G401 (cell line): ENCODE results near the gene CDH16. TPM values are rescaled to one million over a fixed set of nuclear protein-coding genes. Genes with fewer than 3 reads are reported as not detected.
A peak's percentile ranks its signal among the peaks of the same experiment; 100 is the strongest.
"Not testable (repeated sequence)": the region's sequence is repeated elsewhere in the genome, so short reads cannot be mapped to it uniquely, and the experiment has no call there.

Source experiments
- DNase-seq: peaks from one replicate; pipeline ENCODE4 v3.0.0-alpha.2; 2015; ENCODE audit warnings: low spot score
- in situ Hi-C: cut with HindIII; loops from 2 replicates; pipeline ENCODE4 v1.10.0; 2016; ENCODE audit warnings: low sequenced_read_pairs, mixed read lengths
- total RNA-seq: library from RNA; depleted of rRNA; stranded (reverse); fragments of >200 nt; shearing (Covaris generic); gene quantifications from 2 replicates; pipeline ENCODE4 v1.2.3, GENCODE V29; 2014

The CDH16 gene
- total RNA-seq, 1 experiment from 2014 or later, result not detected

DNA sequence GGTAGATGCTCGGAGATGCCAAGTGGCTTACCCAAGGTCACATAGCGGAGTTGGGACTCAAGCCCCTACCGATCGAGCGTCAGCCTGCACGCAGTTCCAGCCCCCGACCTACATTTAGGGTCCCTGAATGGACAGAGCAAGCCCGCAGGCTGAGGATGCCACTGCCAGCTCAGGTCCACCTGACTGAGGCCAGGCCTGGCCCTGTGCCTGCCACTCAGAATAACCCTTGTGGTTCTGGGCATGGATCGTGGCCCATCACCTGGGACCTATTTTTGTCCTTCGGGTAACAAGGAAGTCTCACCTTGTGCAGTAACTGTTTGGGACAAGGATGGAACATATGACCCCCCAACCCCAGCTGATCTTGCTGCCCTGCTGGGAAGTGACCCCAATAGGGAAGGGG lies 17.1 kb downstream of the CDH16 start:
- in situ Hi-C loops, result no loop called here

DNA sequence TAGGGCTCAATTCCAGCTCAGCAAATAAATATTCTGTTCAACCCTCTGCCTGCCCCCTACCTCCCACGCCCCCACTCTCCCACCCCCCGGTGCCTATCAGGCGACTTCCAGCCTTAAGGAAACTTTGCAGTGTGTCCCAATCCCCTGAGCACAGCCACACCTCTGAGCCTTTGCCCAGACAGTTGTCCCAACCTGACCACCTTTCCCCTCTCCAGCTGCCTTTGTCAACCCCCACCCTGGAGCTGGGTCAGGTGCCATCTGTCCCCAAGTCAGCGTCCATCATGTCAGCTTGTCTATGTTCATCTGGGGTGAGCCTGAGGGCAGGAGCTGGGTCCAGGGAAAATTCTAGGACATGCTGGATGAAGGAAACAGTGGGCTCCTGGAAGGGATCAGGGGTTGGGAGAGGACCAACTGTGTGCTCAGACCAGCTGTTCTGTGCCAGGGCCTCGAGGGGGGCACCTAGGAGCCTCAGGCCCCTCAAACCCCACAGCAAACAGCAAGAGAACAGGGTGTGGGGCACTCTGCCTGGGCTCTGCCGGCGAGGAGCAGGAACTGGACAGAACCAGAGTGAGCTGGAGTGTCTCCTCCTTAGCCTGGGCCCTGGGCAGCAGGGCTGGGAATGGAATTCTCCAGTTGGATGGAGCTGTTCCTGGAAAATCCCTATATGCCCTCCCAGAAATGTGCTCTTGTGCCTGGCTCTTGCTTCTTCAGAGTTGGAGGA lies 17.8 kb downstream of the CDH16 start:
- in situ Hi-C loops, result no loop called here

More for the DNA sequence above, 17.1 kb downstream of the CDH16 start:
- DNase-seq, result peak; percentile 89

GRCh38 chr16:66899945-66900710 lies 18.6 kb downstream of the CDH16 start:
- DNase-seq, result peak; percentile 30
- in situ Hi-C loops, result no loop called here

More for the DNA sequence above, 17.8 kb downstream of the CDH16 start:
- peak; percentile 83 for DNase-seq

DNA sequence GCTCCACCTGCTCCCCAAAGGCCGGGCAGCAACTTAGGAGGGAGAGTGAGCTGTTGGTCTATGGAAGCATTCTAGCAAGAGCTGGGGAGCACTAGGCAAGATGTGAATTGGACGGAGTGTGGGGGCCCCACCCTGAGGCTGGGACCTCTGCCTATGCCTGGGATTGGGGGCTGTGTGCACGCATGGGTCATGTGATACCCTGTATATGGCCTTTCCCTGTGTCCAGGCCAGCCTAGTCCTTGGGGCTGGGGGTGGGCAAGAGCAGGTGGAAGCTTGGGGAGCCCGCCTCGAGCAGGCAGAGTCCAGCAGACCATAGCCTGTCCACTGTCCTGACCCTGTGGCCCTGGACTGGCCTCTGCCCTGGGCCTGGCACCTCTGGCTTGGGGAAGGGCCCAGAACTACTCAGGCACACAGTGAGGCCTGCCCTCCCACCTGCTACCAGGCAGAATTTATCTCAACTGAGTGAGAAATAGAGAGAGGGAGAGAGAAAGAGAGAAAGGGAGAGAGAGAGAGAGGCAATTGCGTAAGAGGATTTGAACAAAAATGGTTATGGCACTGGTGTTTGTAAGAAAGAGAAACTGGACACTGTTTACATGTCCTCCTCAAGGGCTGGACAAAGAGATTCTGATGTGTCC lies 19.3 kb downstream of the CDH16 start:
- no peak for DNase-seq
- in situ Hi-C loops, result no loop called here

GRCh38 chr16:66898933-66899309 lies 19.8 kb downstream of the CDH16 start:
- in situ Hi-C loops, result no loop called here

GRCh38 chr16:66898207-66898606 lies 20.5 kb downstream of the CDH16 start:
- in situ Hi-C loops, result no loop called here
- DNase-seq, result no peak

More at GRCh38 chr16:66898933-66899309, 19.8 kb downstream of the CDH16 start:
- no peak for DNase-seq

- DNase-seq, in situ Hi-C loops: not testable (repeated sequence)
Observed at GRCh38 chr16:66896682-66897081, 22.0 kb downstream of the CDH16 start.

DNA sequence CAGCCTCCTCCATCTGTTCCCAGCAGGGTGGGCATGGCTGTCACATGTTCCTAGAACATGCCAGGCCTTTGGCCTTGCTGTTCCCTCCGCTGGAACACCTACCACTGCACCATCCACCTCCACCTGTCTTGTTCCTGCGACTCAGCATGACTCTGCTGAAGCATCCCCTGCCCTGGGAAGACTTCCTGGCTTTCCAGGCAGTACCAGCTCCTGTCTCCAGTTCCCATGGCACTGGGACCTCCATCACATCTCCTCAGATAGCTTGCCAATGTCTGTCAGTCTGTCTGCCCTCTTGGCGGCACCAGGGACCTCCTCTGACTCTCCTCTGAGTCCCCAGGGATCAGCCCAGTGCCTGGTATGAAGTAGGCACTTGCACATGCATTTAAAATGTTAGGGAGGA lies 22.7 kb downstream of the CDH16 start:
- DNase-seq, result no peak
- in situ Hi-C loops, result no loop called here

- in situ Hi-C loops, result no loop called here
Observed at GRCh38 chr16:66895689-66895979, 23.1 kb downstream of the CDH16 start.

DNA sequence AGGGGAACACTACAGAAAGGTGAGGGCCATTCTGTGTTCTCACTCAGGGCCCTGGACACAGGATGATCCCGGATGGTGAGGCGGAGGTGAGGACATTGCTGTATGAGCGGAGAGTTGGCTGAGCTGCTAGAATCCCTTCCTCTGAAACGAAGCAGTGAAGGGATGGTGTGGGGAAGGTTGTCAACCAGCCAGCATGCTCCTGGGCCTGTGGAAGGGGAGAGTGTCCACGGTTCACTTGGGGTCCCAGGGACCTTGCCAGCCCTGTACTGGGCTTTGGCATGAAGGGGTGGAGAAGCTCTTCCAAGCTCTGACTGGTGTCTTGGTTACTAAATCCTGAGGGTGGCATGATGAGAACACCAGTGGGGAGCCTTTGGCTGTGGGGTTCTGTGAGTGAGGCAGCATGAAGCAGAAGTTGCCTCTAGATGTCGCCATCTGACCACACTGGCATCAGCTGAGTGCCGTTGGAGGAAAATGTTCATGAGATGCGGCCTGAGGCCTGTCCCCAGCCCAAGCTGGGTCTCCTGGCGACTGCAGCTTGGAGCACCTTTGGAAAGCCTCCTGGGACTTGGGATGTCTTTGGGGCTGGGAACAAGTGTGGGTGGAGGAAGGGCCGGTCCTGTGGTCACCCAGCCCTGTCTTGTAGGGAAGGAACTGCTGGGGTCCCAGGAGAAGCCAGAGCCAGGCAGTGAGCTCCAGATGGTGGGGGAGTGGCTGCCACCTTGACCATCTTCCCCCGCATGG lies 23.6 kb downstream of the CDH16 start:
- in situ Hi-C loops, result no loop called here
- peak; percentile 93 for DNase-seq

More at GRCh38 chr16:66895689-66895979, 23.1 kb downstream of the CDH16 start:
- DNase-seq, result no peak

GRCh38 chr16:66894055-66894454 lies 24.6 kb downstream of the CDH16 start:
- no peak for DNase-seq
- in situ Hi-C loops, result no loop called here

GRCh38 chr16:66891797-66892196 lies 26.9 kb downstream of the CDH16 start:
- DNase-seq, result no peak
- in situ Hi-C loops, result no loop called here

DNA sequence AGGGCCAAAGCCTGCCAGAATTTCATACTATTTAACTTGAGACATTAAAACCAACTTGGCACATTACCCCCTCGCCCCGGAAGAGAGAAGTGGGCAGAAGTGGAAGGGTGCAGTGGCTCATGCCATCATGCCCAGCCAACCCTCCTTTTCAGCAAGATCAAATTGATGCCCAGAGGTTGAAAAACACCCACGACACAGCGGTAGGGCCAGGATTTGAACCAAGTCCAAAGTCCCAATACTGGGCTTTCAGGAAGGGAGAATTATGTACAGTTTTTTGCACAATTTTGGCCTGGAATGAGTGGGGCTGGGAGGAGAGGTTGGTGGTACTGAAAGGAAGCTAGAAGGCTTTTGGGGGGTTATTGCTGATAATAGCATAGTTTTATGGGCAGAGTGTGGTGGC lies 27.3 kb downstream of the CDH16 start:
- in situ Hi-C loops, result no loop called here
- no peak for DNase-seq

GRCh38 chr16:66890799-66891198 lies 27.9 kb downstream of the CDH16 start:
- DNase-seq, result no peak
- in situ Hi-C loops, result no loop called here

- in situ Hi-C loops, result no loop called here
- DNase-seq, result no peak
Observed at GRCh38 chr16:66889622-66890021, 29.1 kb downstream of the CDH16 start.

DNA sequence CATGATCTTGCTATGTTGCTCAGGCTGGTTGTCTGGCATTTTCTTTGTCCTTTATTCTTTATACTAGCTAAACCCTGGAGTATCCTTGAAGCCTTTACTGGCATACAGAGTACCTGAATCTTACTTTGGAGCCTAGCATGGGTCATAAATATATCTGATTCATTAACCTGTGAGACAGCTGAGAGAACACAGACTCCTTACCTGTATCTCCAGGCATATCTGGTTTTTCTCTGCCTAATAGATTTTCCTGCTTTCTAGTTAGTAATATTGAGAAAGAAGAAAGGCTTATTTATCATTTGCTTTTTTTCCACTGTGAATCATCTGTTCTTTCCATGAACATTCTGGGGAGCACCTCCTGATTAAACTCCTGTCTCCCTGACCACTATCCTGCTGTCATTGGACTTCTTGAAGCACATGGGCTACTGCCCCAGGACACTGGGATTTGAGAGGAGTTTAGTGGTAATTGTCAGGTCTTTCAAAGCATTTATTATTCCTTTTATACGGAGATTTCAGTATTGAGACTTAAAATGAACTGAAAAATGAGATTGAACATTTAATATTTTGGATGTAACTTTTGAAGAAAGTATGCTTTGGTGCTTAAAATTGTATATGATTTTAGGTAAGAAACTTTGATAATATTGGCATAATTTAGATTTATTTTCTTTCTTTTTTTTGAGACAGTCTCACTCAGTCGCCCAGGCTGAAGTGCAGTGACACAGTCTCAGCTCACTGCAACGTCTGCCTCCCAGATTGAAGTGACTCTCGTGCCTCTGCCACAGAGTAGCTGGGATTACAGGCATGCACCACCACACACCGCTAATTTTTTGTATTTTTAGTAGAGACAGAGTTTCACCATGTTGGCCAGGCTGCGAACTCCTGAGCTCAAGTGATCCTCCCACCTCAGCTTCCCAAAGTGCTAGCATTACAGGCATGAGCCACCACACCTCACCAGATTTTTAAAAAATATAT lies 29.8 kb downstream of the CDH16 start:
- in situ Hi-C loops, result no loop called here
- no peak for DNase-seq

- in situ Hi-C loops, result no loop called here
- DNase-seq, result no peak
Observed at GRCh38 chr16:66886914-66887313, 31.8 kb downstream of the CDH16 start.

DNA sequence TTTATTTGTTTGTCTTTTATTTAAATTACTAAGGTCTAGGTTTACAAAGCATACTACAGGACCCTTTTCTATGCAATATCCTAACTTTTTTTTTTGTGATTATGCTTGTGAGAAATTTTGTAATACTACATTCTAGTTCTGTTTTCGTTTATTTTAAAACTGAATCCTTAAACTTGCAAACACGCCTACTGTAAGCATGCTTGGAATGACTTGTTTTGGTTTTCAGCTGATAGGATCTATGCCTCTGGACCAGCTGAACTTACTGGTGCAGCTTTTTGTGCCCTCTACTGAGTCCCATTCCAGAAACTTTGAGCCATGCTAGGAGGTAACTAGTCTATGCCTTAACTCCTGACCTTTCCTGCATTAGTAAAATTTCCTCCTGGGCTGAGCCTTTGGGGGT lies 32.4 kb downstream of the CDH16 start:
- no peak for DNase-seq
- in situ Hi-C loops, result no loop called here

GRCh38 chr16:66885491-66885890 lies 33.2 kb downstream of the CDH16 start:
- in situ Hi-C loops, result no loop called here
- DNase-seq, result no peak
